ENCODE measurements around the gene ANTXR2.

DNA sequence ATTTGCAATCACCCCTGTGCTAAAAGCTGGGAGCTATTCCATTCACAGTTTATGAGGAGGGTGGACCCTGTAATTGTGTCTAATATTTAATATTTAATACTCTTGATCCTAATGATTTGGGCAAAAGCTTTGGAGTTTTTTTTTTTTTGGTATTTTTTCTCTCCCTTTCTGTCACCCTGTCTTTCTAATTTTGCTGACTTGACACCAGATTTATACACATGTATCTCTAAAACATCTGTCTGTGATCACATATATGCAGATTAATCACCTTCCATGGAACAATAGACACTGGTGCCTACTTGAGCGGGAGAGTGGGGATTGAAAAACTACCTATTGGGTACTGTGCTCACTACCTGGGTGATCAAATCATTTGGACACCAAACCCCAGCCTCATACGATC lies 18.7 kb upstream of the ANTXR2 start:
- TF ChIP-seq, protein P1, sequence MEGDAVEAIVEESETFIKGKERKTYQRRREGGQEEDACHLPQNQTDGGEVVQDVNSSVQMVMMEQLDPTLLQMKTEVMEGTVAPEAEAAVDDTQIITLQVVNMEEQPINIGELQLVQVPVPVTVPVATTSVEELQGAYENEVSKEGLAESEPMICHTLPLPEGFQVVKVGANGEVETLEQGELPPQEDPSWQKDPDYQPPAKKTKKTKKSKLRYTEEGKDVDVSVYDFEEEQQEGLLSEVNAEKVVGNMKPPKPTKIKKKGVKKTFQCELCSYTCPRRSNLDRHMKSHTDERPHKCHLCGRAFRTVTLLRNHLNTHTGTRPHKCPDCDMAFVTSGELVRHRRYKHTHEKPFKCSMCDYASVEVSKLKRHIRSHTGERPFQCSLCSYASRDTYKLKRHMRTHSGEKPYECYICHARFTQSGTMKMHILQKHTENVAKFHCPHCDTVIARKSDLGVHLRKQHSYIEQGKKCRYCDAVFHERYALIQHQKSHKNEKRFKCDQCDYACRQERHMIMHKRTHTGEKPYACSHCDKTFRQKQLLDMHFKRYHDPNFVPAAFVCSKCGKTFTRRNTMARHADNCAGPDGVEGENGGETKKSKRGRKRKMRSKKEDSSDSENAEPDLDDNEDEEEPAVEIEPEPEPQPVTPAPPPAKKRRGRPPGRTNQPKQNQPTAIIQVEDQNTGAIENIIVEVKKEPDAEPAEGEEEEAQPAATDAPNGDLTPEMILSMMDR (conservative IDR thresholded peaks at IDR 0.05; ENCODE audit: low read length) = no peak
- TF ChIP-seq EZH2phosphoT487 (IDR thresholded peaks at IDR 0.05; ENCODE audit: borderline replicate concordance, low read depth, low read length) = no peak
